Measurements from ENCODE around the gene CIRBP.

Gene CIRBP

DNA sequence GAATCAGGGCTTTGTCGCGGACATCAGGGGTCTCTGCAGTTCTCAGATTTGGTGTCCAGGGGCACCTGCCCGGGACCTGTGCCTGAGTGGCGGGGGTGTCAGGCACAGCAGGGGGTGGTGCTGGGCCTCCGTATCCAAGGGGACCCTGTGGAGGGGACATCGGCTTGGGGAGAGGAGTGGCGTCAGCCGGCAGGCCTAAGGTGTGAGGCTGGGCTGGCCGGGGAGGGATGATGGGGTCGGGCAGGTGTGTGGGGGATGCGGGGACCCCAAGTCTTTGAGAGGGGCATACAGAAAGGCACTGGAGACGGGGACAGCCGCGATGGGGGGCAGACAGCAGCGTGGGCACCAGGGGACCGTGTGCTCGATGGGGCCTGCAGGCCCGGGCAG, 19.1 kb downstream of the CIRBP start:
- H3K4me3 ChIP-seq (ENCODE audit: low read depth, low read length) = no peak overlapping the region
- no peak for DNase-seq (ENCODE audit: low read depth)
- TF ChIP-seq MAX (IDR thresholded peaks at IDR 0.05; ENCODE audit: low read depth, low read length) (no peak), CTCF (IDR thresholded peaks at IDR 0.05; ENCODE audit: low read depth, low read length) (no peak)

DNA sequence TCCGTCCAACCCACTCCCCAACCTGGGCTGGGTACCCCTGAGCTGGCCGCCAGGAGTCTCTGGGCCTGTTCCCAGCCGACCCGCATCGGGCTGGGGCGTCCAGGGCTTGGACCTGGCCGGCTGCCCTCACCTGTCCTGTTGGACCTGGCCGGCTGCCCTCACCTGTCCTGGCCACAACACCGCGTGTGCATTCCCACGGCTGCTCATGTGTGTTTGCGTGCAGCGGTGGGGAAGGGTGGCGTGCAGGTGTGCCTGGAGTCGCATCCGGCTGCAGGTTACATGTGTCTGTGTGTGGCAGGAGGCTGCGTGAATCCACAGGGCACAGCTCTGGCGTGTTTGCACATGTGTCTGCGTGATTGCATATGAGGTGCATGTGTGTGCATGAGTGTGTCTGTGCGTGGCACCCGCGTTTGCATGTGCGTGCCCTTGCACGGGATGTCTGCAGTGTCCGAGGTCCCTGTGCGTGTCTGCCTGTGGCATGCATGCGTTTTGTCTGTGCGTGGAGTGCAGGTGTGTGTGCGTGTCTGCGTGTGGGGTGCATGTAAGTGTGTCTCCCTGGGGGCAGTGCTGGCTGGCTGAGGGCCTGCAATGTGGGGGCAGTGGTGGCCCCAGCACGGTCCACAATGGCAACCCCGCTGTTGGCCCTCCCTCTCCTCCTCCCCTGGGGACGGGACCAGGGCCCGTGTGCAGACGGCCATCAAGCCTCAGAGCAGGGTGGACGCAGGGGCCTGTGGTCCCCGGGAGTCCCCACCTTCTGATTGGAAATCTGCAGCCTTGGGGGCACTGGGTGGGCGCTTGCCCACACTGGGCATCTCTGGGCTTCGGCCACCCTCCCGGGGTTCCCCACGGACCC, 19.9 kb downstream of the CIRBP start:
- no peak for DNase-seq (ENCODE audit: low read depth)
- TF ChIP-seq CTCF (IDR thresholded peaks at IDR 0.05; ENCODE audit: low read depth, low read length) (no peak), MAX (IDR thresholded peaks at IDR 0.05; ENCODE audit: low read depth, low read length) (no peak), MYC (IDR thresholded peaks at IDR 0.05; ENCODE audit: low read depth, low read length) (no peak), POLR2A (IDR thresholded peaks at IDR 0.05; ENCODE audit: extremely low read depth, insufficient read length) (no peak)
- H3K4me3 ChIP-seq (ENCODE audit: low read depth, low read length) = no peak overlapping the region

DNA sequence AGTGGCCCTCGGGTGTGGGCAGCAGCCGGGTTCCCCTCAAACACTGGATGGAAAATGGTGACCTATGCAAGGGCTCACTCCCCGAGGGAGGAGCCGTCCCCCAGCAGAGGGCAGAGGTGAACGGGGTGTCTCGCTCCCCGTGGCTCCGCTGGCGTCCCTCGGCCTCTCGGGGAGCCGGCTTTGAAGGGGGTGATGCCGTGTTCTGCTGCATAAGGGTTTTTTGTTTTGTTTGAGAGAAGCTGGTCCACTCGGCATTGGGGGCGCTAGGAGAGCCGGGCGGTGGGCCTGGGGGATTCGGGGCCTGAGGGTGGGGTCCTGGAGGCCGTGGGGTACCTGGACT, 20.5 kb downstream of the CIRBP start:
- TF ChIP-seq MAX (IDR thresholded peaks at IDR 0.05; ENCODE audit: low read depth, low read length) = no peak
- TF ChIP-seq MYC (IDR thresholded peaks at IDR 0.05; ENCODE audit: low read depth, low read length) = no peak
- TF ChIP-seq POLR2A (IDR thresholded peaks at IDR 0.05; ENCODE audit: extremely low read depth, insufficient read length) = no peak
- no peak for TF ChIP-seq CTCF (IDR thresholded peaks at IDR 0.05; ENCODE audit: low read depth, low read length)
- no peak for DNase-seq (ENCODE audit: low read depth)
- no peak overlapping the region for H3K4me3 ChIP-seq (ENCODE audit: low read depth, low read length)

DNA sequence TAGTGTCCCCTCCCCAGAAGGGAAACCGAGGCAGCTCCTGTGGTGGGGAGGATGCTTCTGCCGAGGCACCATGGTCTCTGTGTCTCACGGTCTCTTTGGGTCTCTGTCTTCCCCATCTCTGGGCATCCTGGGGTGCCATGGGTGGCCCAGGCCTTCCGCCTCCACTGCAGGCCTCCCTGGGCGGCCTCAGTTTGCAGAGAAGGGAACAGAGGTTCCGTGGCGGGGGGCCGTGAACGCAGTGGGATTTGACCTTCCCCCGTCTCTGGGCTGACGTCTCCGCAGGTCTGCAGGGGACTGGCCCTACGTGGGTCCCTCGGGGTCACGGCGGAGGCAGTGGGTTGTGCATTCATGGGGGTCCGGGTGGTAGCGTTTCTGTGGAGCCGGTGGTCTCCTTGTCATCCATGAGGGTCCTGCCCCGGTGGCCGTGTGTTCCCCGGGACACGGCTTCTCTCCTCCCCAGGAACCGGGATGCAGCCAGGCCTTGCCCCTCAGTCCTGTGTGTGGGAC, 21.1 kb downstream of the CIRBP start:
- DNase-seq (ENCODE audit: low read depth) = no peak
- no peak overlapping the region for H3K4me3 ChIP-seq (ENCODE audit: low read depth, low read length)
- TF ChIP-seq MAX (IDR thresholded peaks at IDR 0.05; ENCODE audit: low read depth, low read length) (no peak), MYC (IDR thresholded peaks at IDR 0.05; ENCODE audit: low read depth, low read length) (no peak), POLR2A (IDR thresholded peaks at IDR 0.05; ENCODE audit: extremely low read depth, insufficient read length) (no peak), CTCF (IDR thresholded peaks at IDR 0.05; ENCODE audit: low read depth, low read length) (no peak)

GRCh38 chr19:1290703-1291651, 21.8 kb downstream of the CIRBP start:
- no peak for TF ChIP-seq MYC (IDR thresholded peaks at IDR 0.05; ENCODE audit: low read depth, low read length)
- no peak for TF ChIP-seq MAX (IDR thresholded peaks at IDR 0.05; ENCODE audit: low read depth, low read length)
- no peak for TF ChIP-seq CTCF (IDR thresholded peaks at IDR 0.05; ENCODE audit: low read depth, low read length)
- no peak for TF ChIP-seq POLR2A (IDR thresholded peaks at IDR 0.05; ENCODE audit: extremely low read depth, insufficient read length)
- no peak overlapping the region for H3K4me3 ChIP-seq (ENCODE audit: low read depth, low read length)
- DNase-seq (ENCODE audit: low read depth) = no peak
